Neural cell (in vitro differentiated cells): Measurements from ENCODE around the gene DDA1. TPM values are rescaled to one million over a fixed set of nuclear protein-coding genes. Genes with fewer than 3 reads are reported as not detected.
A peak's percentile ranks its signal among the peaks of the same experiment; 100 is the strongest.

Experiments used
- H2AFZ ChIP-seq: fragments of 200-600, 300-800 bp; sonication (generic), shearing (Covaris generic); 2 replicates; pipeline ENCODE4 v1.6.0; 2014; ENCODE audit warnings: low read depth, mild to moderate bottlenecking, antibody characterized with exemption, low read length, moderate library complexity
- H3F3A ChIP-seq: fragments of 200-600 bp; shearing (Covaris generic); 2 replicates; pipeline ENCODE4 v1.6.1; 2016; ENCODE audit warnings: mild to moderate bottlenecking, moderate library complexity, mixed read lengths, antibody characterized with exemption, low read length; ENCODE audit not compliant: insufficient read depth, poor library complexity, severe bottlenecking
- H3K27ac ChIP-seq: fragments of 200-600, 300-800 bp; sonication (generic), shearing (Covaris generic); 2 replicates; pipeline ENCODE4 v1.5.1; 2014; ENCODE audit warnings: mild to moderate bottlenecking, low read length, moderate library complexity
- H3K27me3 ChIP-seq: fragments of 300-800, 200-600 bp; sonication (generic), shearing (Covaris generic); 2 replicates; pipeline ENCODE4 v1.6.0; 2014; ENCODE audit warnings: mild to moderate bottlenecking, low read depth, low read length, moderate library complexity; ENCODE audit not compliant: insufficient read depth
- H3K36me3 ChIP-seq: fragments of 300-800, 200-600 bp; sonication (generic), shearing (Covaris generic); 2 replicates; pipeline ENCODE4 v1.5.1; 2014; ENCODE audit warnings: mild to moderate bottlenecking, antibody characterized with exemption, low read length, moderate library complexity; ENCODE audit not compliant: insufficient read depth
- H3K4me2 ChIP-seq: fragments of 300-800, 200-600 bp; sonication (generic), shearing (Covaris generic); 2 replicates; pipeline ENCODE4 v1.6.0; 2014; ENCODE audit warnings: mild to moderate bottlenecking, low read length
- H3K4me3 ChIP-seq: fragments of 300-800, 200-600 bp; sonication (generic), shearing (Covaris generic); 2 replicates; pipeline ENCODE4 v1.5.1; 2014; ENCODE audit warnings: mild to moderate bottlenecking, low read length, moderate library complexity
- H3K79me2 ChIP-seq: fragments of 200-600 bp; shearing (Covaris generic); replicated peaks from 2 replicates; pipeline ENCODE4 v1.6.0; 2014; ENCODE audit warnings: mild to moderate bottlenecking, low read length, moderate library complexity; ENCODE audit not compliant: insufficient read depth
- H3K9ac ChIP-seq: fragments of 300-800, 200-600 bp; sonication (generic), shearing (Covaris generic); 2 replicates; pipeline ENCODE4 v1.6.1; 2016; ENCODE audit warnings: mild to moderate bottlenecking, low read length, mixed read lengths
- H3K9me2 ChIP-seq: fragments of 200-600 bp; shearing (Covaris generic); 2 replicates; pipeline ENCODE4 v1.6.1; 2016; ENCODE audit warnings: mild to moderate bottlenecking, low read length, mixed read lengths; ENCODE audit not compliant: insufficient read depth
- H3K9me3 ChIP-seq: fragments of 200-600, 300-800 bp; sonication (generic), shearing (Covaris generic); 2 replicates; pipeline ENCODE4 v1.6.1; 2016; ENCODE audit warnings: mild to moderate bottlenecking, mixed run types, low read length, moderate library complexity, mixed read lengths
- H4K20me1 ChIP-seq: fragments of 200-600 bp; shearing (Covaris generic); 2 replicates; pipeline ENCODE4 v1.6.1; 2016; ENCODE audit warnings: mild to moderate bottlenecking, mixed run types; ENCODE audit not compliant: insufficient read depth
- CTCF ChIP-seq: fragments of 450-650 bp; IDR thresholded peaks from 2 replicates; pipeline ENCODE4 v1.5.1; 2014; ENCODE audit warnings: antibody characterized with exemption, mild to moderate bottlenecking, moderate library complexity; ENCODE audit not compliant: poor library complexity, severe bottlenecking
- EP300 ChIP-seq: fragments of 450-650 bp; conservative IDR thresholded peaks from 2 replicates; pipeline ENCODE4 v1.6.1; 2014; ENCODE audit warnings: antibody characterized with exemption, mild to moderate bottlenecking, moderate library complexity; ENCODE audit not compliant: poor library complexity, severe bottlenecking
- EZH2 ChIP-seq: fragments of 200-600, 300-800 bp; shearing (Covaris generic), sonication (generic); IDR thresholded peaks from 2 replicates; pipeline ENCODE4 v1.6.1; 2014; ENCODE audit warnings: antibody characterized with exemption, low read length, borderline replicate concordance, mild to moderate bottlenecking; ENCODE audit not compliant: insufficient read depth, poor library complexity, severe bottlenecking
- MXI1 ChIP-seq: fragments of 450-650 bp; conservative IDR thresholded peaks from 2 replicates; pipeline ENCODE4 v1.6.1; 2014; ENCODE audit warnings: antibody characterized with exemption, mild to moderate bottlenecking; ENCODE audit not compliant: poor library complexity, severe bottlenecking
- POLR2AphosphoS5 ChIP-seq: IDR thresholded peaks from 2 replicates; pipeline ENCODE4 v1.6.1; 2012
- RAD21 ChIP-seq: fragments of 450-650 bp; conservative IDR thresholded peaks from 2 replicates; pipeline ENCODE4 v1.6.1; 2014; ENCODE audit warnings: antibody characterized with exemption, mild to moderate bottlenecking, moderate library complexity
- REST ChIP-seq: IDR thresholded peaks from 2 replicates; pipeline ENCODE4 v1.6.1; 2012; ENCODE audit warnings: borderline replicate concordance
- SMC3 ChIP-seq: fragments of 450-650 bp; conservative IDR thresholded peaks from 2 replicates; pipeline ENCODE4 v1.6.1; 2014; ENCODE audit warnings: antibody characterized with exemption, mild to moderate bottlenecking, moderate library complexity; ENCODE audit not compliant: poor library complexity
- TAF1 ChIP-seq: IDR thresholded peaks from 2 replicates; pipeline ENCODE4 v1.6.1; 2012; ENCODE audit warnings: low read depth
- polyA plus RNA-seq: library from polyadenylated mRNA; depleted of rRNA; stranded (reverse); fragments of >200 nt; gene quantifications from 2 replicates; pipeline ENCODE4 v1.2.3, GENCODE V29; 2014

Gene DDA1
- polyA plus RNA-seq, 1 donor from 2014 or later, result 25.4 TPM

GRCh38 chr19:17305517-17306284, 3.7 kb upstream of the DDA1 start, which contains the start of gene MRPL34:
Gene MRPL34 (plus strand): TSS chr19:17305872. CDS start chr19:17305893, 21 bp downstream.
- H3K9ac ChIP-seq, result peak within 1 kb of the TSS; percentile 88
- no peaks in the 10 kb centered on the region for H3F3A ChIP-seq
- peak within 1 kb of the TSS; percentile 84 for H3K27ac ChIP-seq
- peak within 1 kb of the TSS; percentile 95 for H3K4me2 ChIP-seq
- H3K4me3 ChIP-seq, result peak within 1 kb of the TSS; percentile 92
- H4K20me1 ChIP-seq, result no peaks in the 10 kb centered on the region
- no peaks in the 10 kb centered on the region for H3K27me3 ChIP-seq
- H3K36me3 ChIP-seq, result no peaks in the 10 kb centered on the region
- H3K9me2 ChIP-seq, result no peaks in the 10 kb centered on the region
- TF ChIP-seq SMC3 (peak; percentile 88), CTCF (peak; percentile 94), TAF1 (peak; percentile 73), REST (no peak), EP300 (peak; percentile 20), EZH2 (no peak), MXI1 (peak; percentile 85), RAD21 (peak; percentile 74), POLR2AphosphoS5 (peak; percentile 75)
- H3K79me2 ChIP-seq, result peaks cover 12% of the 10 kb centered on the region
- H2AFZ ChIP-seq, result peak within 1 kb of the TSS; percentile 94
- no peaks in the 10 kb centered on the region for H3K9me3 ChIP-seq

- peaks cover 15% of the 10 kb centered on the region for H3K79me2 ChIP-seq
- no peaks in the 10 kb centered on the region for H3F3A ChIP-seq
- H3K4me2 ChIP-seq, result peak overlapping the region; percentile 95
- peak overlapping the region; percentile 88 for H3K9ac ChIP-seq
- no peaks in the 10 kb centered on the region for H3K9me3 ChIP-seq
- H3K9me2 ChIP-seq, result no peaks in the 10 kb centered on the region
- H3K4me3 ChIP-seq, result peak overlapping the region; percentile 92
- H3K27me3 ChIP-seq, result no peaks in the 10 kb centered on the region
- H2AFZ ChIP-seq, result peak overlapping the region; percentile 94
- peak overlapping the region; percentile 84 for H3K27ac ChIP-seq
- no peaks in the 10 kb centered on the region for H4K20me1 ChIP-seq
- TF ChIP-seq EZH2, result no peak
- TF ChIP-seq REST, result no peak
- TF ChIP-seq EP300, result no peak
- no peak for TF ChIP-seq MXI1
- TF ChIP-seq SMC3, result no peak
- no peak for TF ChIP-seq POLR2AphosphoS5
- TF ChIP-seq RAD21, result no peak
- TF ChIP-seq CTCF, result no peak
- no peak for TF ChIP-seq TAF1
- H3K36me3 ChIP-seq, result no peaks in the 10 kb centered on the region
Measured at GRCh38 chr19:17306285-17306714, 3.1 kb upstream of the DDA1 start.
